Raji (cell line): ENCODE results near the gene RFX2.

ENCODE experiments used
- POLR2A ChIP-seq: IDR thresholded peaks from 2 replicates; pipeline ENCODE4 v1.6.1; 2011; ENCODE audit warnings: low read depth, low read length, control low read depth; ENCODE audit not compliant: insufficient read depth

RFX2 gene

GRCh38 chr19:6069268-6069791, 41.0 kb downstream of the RFX2 start:
- TF ChIP-seq POLR2A = no peak

- no peak for TF ChIP-seq POLR2A
Observed at GRCh38 chr19:6068711-6069110, 41.6 kb downstream of the RFX2 start.

GRCh38 chr19:6067975-6068374, 42.3 kb downstream of the RFX2 start:
- TF ChIP-seq POLR2A = no peak

GRCh38 chr19:6066661-6067646, 43.3 kb downstream of the RFX2 start:
- TF ChIP-seq POLR2A = no peak

- TF ChIP-seq POLR2A = no peak
Observed at GRCh38 chr19:6065685-6066374, 44.5 kb downstream of the RFX2 start.

- no peak for TF ChIP-seq POLR2A
Observed at GRCh38 chr19:6064336-6065073, 45.8 kb downstream of the RFX2 start.

GRCh38 chr19:6063576-6064335, 46.5 kb downstream of the RFX2 start:
- no peak for TF ChIP-seq POLR2A

- TF ChIP-seq POLR2A = no peak
Observed at GRCh38 chr19:6062961-6063575, 47.2 kb downstream of the RFX2 start.

- TF ChIP-seq POLR2A = no peak
Observed at GRCh38 chr19:6062274-6062673, 48.0 kb downstream of the RFX2 start.

- no peak for TF ChIP-seq POLR2A
Observed at GRCh38 chr19:6061376-6062130, 48.7 kb downstream of the RFX2 start.

- TF ChIP-seq POLR2A = no peak
Observed at GRCh38 chr19:6060600-6061375, 49.5 kb downstream of the RFX2 start.

- no peak for TF ChIP-seq POLR2A
Observed at GRCh38 chr19:6059988-6060599, 50.2 kb downstream of the RFX2 start.

GRCh38 chr19:6059396-6059947, 50.8 kb downstream of the RFX2 start:
- TF ChIP-seq POLR2A = no peak
